Measurements from ENCODE around the gene JCAD.
A peak's percentile ranks its signal among the peaks of the same experiment; 100 is the strongest.
"Not testable (repeated sequence)": the region's sequence is repeated elsewhere in the genome, so short reads cannot be mapped to it uniquely, and the experiment has no call there.

Gene JCAD, protein sequence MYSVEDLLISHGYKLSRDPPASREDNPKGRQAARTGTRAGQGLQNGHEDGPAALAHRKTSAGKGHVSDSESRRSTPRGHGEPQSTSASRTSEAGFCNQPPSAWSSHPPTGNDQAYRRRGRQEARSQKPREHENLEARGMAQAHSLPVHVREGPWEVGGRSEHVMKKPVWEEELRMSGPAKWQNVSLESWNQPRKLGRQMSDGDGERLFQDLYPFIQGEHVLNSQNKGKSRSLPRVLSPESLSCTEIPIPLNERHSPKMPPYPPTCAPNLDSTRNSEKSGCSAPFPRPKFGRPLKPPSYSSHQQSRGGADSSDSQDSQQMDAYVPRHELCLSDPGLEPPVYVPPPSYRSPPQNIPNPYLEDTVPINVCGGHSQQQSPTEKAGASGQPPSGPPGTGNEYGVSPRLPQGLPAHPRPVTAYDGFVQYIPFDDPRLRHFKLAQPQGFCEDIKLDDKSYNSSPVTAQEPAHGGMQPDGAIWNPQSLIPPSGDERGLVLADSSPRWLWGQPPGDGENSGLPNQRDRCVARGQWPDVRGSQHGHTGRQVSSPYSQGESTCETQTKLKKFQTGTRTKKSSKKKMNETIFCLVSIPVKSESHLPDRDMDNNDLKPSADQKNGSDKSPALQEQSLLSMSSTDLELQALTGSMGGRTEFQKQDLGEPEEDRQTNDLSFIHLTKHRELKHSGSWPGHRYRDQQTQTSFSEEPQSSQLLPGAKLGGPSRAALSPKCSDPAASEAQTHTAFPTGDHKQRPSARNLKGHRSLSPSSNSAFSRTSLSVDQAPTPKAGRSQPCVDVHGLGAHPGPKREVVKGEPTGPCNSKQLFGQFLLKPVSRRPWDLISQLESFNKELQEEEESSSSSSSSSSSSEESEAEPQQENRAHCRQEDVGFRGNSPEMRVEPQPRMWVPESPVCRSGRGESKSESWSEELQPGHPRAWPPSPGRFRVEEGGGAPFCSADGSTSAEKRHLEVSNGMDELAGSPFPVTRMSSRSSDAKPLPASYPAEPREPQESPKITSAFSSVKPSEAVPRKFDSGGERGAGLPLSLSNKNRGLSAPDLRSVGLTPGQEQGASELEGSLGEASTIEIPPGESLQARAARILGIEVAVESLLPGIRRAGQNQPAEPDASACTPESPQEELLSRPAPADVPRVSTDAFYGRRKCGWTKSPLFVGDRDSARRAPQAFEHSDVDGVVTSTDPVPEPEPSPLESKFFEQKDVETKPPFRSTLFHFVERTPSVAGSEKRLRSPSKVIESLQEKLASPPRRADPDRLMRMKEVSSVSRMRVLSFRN (N-terminal part only)

DNA sequence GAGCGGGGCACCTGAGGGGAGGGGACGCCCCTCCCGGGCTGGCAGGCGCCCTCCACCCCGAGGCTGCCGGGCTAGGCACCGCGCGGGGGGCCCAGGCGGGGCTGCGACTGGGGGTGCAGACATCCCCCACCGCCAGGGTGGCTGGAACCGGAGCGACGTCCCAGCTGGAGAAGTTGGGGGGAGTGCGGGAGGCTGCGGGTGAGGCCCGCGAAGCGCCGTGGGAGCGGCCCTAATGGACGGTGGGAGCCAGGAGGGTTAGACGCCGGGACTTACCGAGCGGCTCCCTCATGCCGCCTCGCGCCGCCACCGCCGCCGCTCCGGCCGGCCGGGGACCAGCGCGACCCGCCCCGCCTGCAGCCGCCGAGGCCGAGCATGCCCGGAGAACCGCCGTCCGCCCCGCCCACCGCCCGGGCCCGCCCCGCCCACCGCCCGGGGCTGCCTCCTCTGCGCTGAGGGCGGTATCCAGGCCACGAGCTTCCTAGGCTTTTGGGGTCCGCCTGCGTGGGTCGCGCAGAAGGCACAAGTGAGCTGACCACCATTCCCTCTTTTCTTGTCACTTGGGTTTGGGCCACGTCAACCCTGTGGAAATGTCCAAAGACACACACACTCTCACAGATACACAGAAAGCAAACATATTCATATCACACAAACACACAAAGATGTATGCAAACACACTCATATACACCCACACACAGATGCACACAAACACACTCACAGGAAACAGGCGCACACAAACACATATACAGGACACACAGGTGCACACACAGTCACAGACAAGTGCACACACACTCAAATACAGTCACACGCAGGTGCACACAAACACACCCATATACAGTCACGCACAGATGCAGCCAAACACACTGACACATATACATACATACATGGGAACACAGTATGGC is at the start of gene JCAD:
JCAD (minus strand) TSS at position 378 of the 899 bp plus-strand sequence. CDS start 11,774 bp downstream, outside the sequence.
- peak; percentile 56 for DNase-seq

DNA sequence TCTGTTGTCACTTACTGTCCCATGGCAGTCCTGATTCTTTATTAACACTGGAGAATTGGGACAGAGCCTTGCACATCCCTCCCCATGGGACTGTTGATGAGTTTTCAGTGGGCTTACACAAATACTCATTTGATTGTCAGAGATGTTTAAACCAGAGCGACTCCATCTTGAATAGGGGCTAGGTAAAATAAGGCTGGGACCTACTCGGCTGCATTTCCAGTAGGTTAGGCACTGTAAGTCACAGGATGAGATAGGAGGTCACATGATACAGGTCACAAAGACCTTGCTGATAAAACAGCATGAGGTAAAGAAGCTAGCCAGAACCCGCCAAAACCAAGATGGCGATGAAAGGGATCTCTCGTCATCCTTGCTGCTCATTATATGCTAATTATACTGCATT is 47.6 kb upstream of the JCAD start:
- DNase-seq = no peak

DNA sequence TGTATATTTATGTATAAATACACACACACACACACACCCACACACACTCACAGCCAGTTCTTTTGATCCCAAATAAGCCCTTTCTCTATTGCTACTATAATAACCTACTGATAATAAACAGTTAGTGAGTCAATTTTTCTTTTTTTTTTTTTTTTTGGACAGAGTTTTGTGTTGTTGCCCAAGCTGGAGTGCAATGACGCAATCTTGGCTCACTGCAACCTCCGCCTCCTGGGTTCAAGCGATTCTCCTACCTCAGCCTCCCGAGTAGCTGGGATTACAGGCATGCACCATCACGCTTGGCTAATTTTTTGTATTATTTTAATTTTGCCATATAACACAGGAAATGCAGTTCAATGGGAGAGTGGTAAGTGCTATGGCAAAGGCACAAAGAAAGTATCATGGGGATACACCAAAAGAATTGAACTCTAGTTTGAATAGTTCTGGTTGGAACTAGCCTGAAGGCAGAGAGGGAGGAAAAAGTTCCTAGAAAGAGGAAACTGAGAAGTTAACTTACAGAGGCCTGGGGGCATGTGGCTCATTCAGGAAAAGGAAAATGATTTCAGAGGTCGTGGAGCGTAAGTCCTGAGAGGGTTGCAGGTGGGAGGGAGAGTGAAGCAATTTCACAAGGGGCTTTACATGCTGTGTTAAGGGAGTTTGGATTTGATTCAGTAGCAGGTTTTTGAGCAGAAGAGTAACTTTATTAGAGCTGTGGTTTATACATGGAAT is 44.4 kb upstream of the JCAD start:
- DNase-seq = no peak

DNA sequence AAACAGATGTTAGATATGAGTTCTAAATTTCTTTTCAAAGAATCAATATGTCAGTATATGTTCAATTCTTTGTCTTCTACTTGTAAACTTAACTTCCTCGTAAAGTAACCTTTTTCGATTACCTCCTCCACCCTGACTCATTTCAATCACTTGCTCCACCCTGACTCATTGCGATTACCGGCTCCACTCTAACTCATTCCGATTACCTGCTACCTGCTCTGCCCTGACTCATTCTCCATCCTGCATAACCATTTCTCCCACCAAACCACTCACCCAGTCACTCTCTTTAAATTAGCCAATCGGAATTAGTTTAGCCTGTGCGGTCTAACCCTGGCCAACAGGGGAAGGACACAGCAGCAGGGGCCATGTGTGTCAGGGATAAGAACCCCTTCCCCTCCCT is 40.3 kb upstream of the JCAD start:
- not testable (repeated sequence) for DNase-seq

DNA sequence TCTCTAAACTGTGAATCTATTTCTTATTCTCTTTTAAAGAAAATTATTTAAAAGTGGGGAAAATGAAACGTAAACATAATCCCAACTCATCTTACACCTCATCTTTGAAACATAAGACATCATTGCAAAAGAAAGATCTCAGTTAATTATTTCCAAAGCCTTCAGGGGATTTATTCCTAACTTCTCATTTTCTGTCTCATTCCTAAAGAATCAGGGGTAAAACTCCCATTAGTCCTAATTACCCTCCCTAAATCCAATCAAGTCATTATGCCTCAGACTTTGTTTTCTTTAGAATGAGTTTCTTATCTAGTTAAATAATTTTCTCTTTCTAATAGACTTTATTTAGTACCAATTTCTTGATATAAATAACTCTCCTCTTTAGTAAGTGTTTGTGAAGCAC is 39.7 kb upstream of the JCAD start:
- DNase-seq = no peak

DNA sequence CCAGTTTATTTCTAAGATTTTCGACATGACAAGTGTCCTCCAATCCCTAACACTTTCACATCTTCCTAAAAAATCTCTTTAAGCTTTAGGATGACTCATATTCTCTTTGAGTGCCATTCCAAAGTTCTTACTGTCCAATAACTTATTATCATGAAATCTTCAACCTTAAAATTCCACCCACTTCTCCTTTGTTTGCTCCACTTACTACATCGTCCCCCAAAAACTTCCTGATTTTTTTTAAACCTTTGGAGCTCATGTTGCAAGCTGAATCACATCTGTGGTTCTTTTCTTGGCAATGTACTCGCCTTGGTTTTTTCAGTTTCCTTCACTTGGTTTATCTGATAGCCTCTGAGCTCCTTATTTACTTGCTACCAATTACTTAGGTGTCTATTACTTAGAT is 39.2 kb upstream of the JCAD start:
- DNase-seq = peak; percentile 97

DNA sequence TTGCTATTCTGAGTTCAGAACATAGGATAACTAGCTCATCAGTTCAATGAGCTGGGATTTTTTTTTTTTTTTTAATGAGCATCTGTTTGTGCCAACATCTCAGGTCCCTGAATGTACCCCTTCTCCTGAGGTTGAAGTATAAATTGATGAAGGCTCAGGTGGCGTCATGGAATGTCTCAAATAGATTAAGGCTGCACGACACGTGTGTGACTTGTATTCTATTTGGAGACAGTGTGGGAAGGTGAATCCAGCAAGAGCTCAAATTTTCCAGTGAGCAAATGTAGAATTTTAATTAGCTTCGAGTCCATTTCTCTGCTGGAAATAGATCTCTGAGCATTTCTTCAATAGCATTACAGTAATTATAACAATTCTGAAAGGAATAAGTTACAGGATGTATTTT is 37.2 kb upstream of the JCAD start:
- DNase-seq = no peak

DNA sequence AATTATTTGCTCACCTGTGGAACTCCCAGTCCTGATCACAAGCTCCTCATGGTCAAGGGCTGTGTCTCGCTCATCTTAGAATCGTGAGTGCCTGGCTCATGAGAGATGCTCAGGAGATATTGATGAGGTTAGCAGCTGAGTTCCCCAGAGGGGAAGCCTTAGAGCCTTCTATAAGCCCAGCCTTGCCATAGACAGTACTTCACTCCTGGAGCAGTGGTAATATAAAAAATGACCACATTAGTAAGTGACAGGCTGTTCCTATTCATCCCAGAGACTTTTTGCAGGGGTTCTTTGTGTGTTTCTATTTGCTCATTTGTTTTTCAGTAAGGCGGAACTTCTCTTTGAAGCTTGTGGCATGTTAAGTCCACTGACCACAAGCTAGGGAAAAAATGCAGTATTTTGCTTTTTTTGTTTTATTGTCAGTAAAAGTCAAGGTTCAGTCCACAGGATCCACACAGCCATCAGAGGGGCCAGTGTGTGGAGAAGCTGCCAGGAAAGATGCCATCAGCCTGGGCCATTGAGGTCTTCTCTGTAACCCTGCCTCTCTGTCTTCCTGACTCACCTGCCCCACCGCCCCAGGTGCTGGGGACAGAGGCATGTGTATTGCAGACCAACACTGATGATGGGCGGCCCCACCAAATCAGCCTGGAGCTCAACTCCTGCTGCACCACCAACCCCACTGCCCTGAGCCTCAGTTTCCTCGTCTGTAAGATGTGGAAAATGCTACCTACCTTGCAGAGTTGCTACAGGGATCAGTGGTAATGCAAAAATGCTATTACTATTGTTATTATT is 36.4 kb upstream of the JCAD start:
- no peak for DNase-seq

DNA sequence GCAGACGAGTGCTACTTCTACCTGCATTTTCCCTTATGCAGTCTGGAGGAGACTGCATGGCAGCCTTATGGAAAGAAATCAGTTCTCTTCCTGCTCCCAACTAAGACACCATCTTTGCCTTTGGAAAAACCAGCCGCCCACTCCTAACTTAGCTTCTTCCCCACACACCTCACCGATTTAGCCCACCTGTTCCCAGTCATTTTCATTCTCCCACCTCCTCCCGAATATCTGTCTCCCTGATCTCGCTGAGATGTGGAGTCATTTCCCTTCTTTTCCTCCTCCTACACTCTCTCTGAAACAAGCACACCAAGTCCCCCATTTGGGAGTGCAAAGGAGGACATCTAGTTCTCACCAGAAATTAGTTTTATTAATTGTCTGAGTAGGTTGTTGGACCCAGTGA is 35.2 kb upstream of the JCAD start:
- DNase-seq = no peak

DNA sequence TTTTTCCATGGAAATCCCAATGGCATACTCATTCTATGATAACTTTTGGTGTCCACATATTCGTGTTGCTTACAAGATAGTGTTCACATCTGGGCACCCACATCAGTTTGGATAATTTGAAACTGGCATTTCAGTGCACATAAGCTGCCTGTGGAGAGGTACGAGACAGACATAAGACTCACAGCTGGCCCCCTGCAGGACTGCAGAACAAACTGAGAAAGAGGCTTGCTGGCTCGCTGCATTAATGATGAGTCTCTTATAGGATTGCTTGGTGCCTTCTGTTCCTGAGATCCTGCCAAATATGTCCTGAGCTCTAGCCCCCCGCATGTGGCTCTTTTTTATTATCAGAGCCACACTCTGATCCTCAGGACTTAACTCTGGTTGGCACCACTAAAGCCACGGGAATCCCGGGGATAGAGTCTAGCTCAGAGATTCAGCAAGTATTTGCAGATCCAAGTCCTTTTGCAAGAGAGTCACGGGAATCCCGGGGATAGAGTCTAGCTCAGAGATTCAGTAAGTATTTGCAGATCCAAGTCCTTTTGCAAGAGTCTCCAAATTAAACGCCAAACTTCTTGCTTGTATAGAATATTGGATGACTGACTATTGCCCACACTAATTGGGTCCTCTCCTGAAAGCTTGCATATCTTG is 34.0 kb upstream of the JCAD start:
- DNase-seq = no peak

DNA sequence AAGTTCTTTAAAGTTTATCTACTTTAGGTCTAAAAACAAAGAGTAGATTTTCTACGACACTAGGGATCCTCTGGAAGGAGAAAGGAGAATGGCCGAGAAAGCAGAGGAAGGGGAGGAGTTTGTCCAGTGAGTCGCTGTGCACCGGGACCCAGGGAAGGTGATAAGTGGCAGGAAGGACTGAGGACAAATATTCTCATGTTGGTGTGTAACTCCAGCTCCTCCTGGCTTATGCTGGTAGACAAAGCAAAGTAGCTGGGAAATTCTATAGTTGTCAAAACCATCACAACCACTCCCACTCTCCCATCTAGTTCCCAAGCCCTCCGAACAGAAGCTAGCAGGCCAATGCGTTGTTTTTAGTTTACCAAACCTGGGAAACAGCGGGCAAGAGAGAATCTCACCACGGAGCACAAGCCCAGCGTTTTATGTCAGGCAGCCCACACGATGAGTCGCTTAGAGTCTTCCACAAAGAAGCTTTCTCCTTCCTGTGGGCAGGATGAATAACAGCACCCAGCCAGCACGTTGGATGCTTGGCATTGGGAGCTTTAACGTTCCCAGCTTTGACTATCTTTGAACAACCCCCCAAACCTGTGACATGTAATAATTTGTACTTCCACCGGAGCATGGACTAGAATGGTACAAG is 32.9 kb upstream of the JCAD start:
- peak; percentile 81 for DNase-seq

DNA sequence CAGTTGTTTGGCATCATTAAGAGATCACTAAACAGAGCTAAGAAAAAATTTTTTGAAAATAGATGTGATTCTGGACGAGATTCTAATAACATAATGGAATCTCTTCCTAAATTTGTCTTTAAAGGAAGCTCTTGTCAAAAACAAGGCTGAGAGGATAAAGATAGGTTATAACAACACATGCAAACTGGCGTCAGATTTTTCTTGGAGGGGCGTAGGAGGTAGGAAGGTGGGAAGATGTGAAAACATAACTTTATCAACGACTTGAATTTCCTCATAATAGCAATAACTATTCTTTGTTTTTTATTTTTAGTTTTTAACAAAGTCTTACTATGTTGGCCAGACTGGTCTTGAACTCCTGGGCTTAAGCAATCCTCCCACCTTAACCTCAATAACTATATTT is 31.8 kb upstream of the JCAD start:
- no peak for DNase-seq

DNA sequence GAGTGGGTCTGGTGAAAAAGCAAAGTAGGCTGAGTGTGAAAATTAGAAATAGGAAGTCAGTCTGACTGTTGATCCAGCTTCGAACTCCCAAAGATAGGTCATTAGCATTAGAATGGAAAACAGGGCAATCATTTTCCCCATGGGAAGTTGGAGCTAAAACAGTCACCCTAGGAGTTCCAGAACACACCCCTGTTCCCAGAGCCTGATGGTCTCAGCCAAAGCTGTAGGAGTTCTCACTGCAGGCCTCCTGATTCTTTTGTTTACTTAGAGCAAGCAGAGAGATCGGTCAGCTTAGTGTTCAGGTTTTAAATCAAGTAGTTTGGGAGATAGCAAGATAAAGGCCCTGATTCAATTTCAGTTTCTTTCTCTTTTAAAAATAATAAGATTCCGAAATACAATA is 28.8 kb upstream of the JCAD start:
- DNase-seq = no peak

DNA sequence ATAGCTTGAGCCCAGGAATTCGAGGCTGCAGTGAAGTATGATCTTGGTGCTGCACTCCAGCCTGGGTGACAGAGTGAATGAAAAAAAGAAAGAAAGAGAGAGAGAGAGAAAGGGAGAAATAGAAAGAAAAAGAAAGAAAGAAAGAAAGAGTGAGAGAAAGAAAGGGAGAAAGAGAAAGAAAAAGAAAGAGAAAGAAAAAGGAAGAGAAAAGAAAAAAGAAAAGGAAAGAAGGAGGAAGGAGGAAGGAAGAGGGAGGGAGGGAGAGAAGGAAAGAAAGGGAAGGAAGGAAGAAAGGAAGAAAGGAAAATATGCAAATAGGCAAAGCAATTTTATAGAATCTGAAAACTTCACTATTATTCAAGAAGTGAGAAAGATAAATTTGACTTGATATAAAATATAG is 24.5 kb upstream of the JCAD start:
- no peak for DNase-seq

DNA sequence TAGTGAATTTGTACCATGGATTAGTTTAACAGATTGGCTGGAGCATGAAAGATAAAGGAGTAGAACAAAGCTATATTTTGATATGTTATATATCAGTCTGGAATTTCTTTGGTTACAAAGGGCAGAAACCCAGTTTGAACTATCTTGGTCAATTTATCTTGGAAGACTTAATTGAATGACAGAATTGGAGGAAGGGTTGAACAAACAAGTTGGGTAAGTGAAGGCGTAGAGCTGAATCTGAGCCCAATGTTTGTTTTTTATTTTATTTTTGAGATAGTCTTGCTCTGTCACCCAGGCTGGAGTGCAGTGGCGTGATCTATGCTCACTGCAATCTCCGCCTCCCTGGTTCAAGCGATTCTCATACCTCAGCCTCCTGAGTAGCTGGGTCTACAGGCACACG is 21.8 kb upstream of the JCAD start:
- no peak for DNase-seq

DNA sequence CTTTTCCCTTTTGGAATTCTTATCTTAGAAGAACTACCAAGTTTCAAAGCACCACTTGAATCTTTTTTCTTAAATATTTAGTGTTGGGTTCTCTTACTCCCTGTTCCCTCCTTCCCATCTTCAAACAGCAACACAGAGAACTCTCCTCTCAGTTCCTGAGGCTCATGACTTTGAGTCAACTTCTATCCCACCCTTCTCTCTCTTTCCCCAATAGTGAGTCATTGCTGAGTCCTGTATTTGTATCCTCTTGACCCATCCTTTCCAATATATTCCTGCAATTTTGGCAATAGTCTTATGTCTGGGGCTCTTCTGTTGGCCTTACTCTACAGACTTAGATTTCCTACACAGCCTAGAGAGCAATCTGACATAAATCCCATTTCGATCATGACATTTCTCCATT is 20.8 kb upstream of the JCAD start:
- no peak for DNase-seq

DNA sequence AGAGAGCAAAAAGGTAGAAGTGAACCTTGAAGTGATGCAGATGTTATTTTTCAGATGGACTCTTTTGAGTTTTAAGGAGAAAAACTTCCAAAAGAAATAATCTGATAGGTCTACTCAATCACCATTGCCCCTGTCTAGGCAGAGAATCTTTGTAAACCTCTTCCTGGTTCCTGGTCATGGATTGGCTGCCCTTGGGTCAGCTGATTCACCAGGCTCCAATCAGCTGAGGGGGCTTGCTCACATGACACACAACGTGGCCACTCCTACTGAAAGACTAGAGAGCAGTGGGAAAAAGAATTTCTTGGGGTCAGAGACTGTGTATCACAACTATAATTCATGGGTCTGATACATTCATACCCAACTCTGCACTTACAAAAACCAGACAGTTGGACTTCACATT is 20.0 kb upstream of the JCAD start:
- DNase-seq = no peak

DNA sequence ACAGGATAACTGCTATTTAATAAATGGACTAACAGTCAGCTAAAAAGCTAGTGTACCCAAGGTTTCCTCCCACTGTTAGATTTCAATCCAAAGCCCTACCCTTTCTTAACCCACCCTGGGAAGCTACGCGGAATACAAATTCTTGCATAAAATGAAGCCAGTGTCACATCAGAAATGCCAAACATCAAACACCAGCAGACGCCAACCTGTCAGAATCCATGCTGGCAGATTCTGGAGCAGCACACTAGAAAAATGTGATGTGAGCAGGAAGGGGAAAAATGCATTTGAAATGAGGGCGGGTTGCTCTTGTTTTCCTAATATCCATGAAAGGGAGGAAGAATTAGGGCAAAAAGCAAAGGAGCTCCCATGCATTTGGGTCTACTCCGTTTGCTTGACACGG is 16.1 kb upstream of the JCAD start:
- no peak for DNase-seq

DNA sequence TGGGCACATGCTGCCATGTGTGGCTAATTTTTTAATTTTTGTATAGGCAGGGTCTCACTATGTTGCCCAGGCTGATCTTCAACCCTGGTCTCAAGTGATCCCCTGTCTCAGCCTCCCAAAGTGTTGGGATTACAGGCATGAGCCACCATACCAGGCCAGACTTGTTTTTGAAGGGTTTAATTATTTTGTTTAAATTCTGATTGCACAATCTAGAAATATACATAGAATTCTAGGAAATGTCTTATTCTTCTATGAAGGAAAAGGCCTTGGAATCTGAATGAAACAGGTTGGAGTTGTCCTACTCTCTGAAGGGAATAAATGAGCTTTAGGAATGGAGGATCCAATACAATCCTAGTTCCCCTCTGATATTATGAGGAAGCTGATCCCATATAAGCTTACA is 15.5 kb upstream of the JCAD start:
- no peak for DNase-seq

DNA sequence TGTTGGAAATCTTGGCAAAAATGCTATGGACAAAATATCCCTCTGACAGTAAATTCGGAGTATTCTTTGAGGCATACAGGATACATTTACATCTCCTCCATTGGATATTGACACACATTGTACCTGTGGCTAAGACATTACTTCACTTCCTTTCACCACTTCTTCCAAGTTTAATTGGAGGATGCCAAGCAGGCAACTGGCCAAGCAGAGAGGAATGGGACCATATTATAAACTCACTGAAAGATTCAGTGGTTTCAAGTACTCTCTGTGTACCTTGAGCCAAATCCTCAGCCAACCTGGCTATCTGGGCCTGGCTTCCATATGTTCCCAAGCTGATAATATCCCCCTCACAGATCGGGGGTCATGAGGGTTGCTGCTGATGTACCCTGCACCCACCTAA is 14.7 kb upstream of the JCAD start:
- DNase-seq = no peak
